IMR-90 (cell line): ENCODE results near the gene HBEGF.

Experiments
- MAFK ChIP-seq: IDR thresholded peaks from 2 replicates; pipeline ENCODE4 v1.6.1; 2012; ENCODE audit warnings: low read depth, low read length, improper control_type of control experiment
- MXI1 ChIP-seq: IDR thresholded peaks from 2 replicates; pipeline ENCODE4 v1.6.1; 2012; ENCODE audit warnings: low read depth, mild to moderate bottlenecking, low read length, moderate library complexity, borderline replicate concordance
- NFE2L2 ChIP-seq: fragments of 150-350 bp; IDR thresholded peaks from 2 replicates; pipeline ENCODE4 v1.6.1; 2016; ENCODE audit warnings: low read depth, mild to moderate bottlenecking, low read length
- POLR2A ChIP-seq: IDR thresholded peaks from 2 replicates; pipeline ENCODE4 v1.6.1; 2012; ENCODE audit warnings: mild to moderate bottlenecking, low read depth, low read length
- RAD21 ChIP-seq: IDR thresholded peaks from 2 replicates; pipeline ENCODE4 v1.6.1; 2012; ENCODE audit warnings: low read length, improper control_type of control experiment
- RFX5 ChIP-seq: IDR thresholded peaks from 2 replicates; pipeline ENCODE4 v1.8.0; 2012; ENCODE audit warnings: low read depth, mild to moderate bottlenecking, low read length, moderate library complexity
- SMC3 ChIP-seq: fragments of 150-350 bp; IDR thresholded peaks from 2 replicates; pipeline ENCODE4 v1.6.1; 2016; ENCODE audit warnings: low read depth, mild to moderate bottlenecking, antibody characterized with exemption, low read length, moderate library complexity
- TF ChIP-seq, protein P1 (sequence below): conservative IDR thresholded peaks from 2 replicates; pipeline ENCODE4 v1.5.1; 2012; ENCODE audit warnings: mild to moderate bottlenecking, low read depth, low read length, improper control_type of control experiment

DNA sequence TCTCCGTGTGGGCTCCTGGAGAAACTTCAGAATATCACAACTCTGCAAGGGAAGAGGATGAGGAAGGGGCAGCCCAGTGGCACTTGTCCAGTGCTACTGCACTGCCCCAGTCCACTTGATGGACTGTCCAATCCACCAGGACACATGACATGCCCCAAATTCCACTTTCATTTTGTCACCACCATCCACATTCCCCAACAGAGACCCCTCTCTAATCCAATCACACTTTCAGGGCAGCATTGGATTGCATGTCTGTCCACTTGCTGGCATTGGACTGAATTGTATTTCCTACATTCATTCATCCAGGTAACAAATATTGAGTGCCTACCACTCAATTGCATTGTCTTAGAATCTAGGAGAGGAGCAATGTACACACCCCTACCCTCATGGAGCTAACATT lies 14.8 kb downstream of the HBEGF start:
- no peak for TF ChIP-seq POLR2A
- TF ChIP-seq, protein P1, sequence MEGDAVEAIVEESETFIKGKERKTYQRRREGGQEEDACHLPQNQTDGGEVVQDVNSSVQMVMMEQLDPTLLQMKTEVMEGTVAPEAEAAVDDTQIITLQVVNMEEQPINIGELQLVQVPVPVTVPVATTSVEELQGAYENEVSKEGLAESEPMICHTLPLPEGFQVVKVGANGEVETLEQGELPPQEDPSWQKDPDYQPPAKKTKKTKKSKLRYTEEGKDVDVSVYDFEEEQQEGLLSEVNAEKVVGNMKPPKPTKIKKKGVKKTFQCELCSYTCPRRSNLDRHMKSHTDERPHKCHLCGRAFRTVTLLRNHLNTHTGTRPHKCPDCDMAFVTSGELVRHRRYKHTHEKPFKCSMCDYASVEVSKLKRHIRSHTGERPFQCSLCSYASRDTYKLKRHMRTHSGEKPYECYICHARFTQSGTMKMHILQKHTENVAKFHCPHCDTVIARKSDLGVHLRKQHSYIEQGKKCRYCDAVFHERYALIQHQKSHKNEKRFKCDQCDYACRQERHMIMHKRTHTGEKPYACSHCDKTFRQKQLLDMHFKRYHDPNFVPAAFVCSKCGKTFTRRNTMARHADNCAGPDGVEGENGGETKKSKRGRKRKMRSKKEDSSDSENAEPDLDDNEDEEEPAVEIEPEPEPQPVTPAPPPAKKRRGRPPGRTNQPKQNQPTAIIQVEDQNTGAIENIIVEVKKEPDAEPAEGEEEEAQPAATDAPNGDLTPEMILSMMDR = no peak
- TF ChIP-seq RAD21 = no peak
- no peak for TF ChIP-seq MAFK
- TF ChIP-seq SMC3 = no peak
- no peak for TF ChIP-seq RFX5
- no peak for TF ChIP-seq NFE2L2
- no peak for TF ChIP-seq MXI1
